DOHH2 (cell line): ENCODE data around the gene RMC1.

Source experiments
- H3F3A ChIP-seq: fragments of 200-600 bp; sonication (generic), shearing (Covaris generic); 2 replicates; pipeline ENCODE4 v1.6.0; 2016; ENCODE audit warnings: antibody characterized with exemption, mild to moderate bottlenecking; ENCODE audit not compliant: control insufficient read depth, insufficient read depth
- H3K27ac ChIP-seq: fragments of 200-600 bp; sonication (generic); 2 replicates; pipeline ENCODE4 v1.5.1; 2014; ENCODE audit warnings: low read depth, mild to moderate bottlenecking, low read length, moderate library complexity
- H3K27me3 ChIP-seq: fragments of 200-600 bp; sonication (generic); 2 replicates; pipeline ENCODE4 v1.6.1; 2014; ENCODE audit warnings: mild to moderate bottlenecking, low read length, mixed read lengths; ENCODE audit not compliant: control insufficient read depth
- H3K36me3 ChIP-seq: fragments of 200-600 bp; sonication (generic); 2 replicates; pipeline ENCODE4 v1.6.1; 2014; ENCODE audit warnings: mild to moderate bottlenecking, low read length, moderate library complexity, mixed read lengths; ENCODE audit not compliant: control insufficient read depth
- H3K4me1 ChIP-seq: fragments of 200-600 bp; sonication (generic); 2 replicates; pipeline ENCODE4 v1.6.1; 2014; ENCODE audit warnings: mild to moderate bottlenecking, low read length, mixed read lengths; ENCODE audit not compliant: control insufficient read depth
- H3K4me2 ChIP-seq: fragments of 200-600 bp; sonication (generic); 2 replicates; pipeline ENCODE4 v1.6.0; 2014; ENCODE audit warnings: mild to moderate bottlenecking, low read length, moderate library complexity
- H3K4me3 ChIP-seq: fragments of 200-600 bp; sonication (generic); 2 replicates; pipeline ENCODE4 v1.5.1; 2014; ENCODE audit warnings: mild to moderate bottlenecking, low read length, mixed read lengths
- H3K79me2 ChIP-seq: fragments of 200-600 bp; sonication (generic); 2 replicates; pipeline ENCODE4 v1.6.1; 2014; ENCODE audit warnings: mild to moderate bottlenecking, low read length, mixed read lengths; ENCODE audit not compliant: control insufficient read depth
- H3K9me2 ChIP-seq: fragments of 200-600 bp; sonication (generic); replicated peaks from 2 replicates; pipeline ENCODE4 v1.6.1; 2014; ENCODE audit warnings: mild to moderate bottlenecking, low read length, mixed read lengths; ENCODE audit not compliant: control insufficient read depth
- H3K9me3 ChIP-seq: fragments of 200-600 bp; sonication (generic); 2 replicates; pipeline ENCODE4 v1.6.1; 2014; ENCODE audit warnings: antibody characterized with exemption, low read length, mixed read lengths; ENCODE audit not compliant: control insufficient read depth, insufficient read depth
- H4K20me1 ChIP-seq: fragments of 200-600 bp; sonication (generic); 2 replicates; pipeline ENCODE4 v1.6.0; 2014; ENCODE audit warnings: low read depth, mild to moderate bottlenecking, antibody characterized with exemption, low read length, moderate library complexity; ENCODE audit not compliant: control insufficient read depth, insufficient read depth
- CTCF ChIP-seq: fragments of 200-600 bp; sonication (generic); IDR thresholded peaks from one replicate; pipeline ENCODE4 v1.5.1; 2014; ENCODE audit warnings: antibody characterized with exemption, mild to moderate bottlenecking, low read depth, low read length; ENCODE audit not compliant: poor library complexity, severe bottlenecking
- EZH2phosphoT487 ChIP-seq: fragments of 200-600 bp; sonication (generic); IDR thresholded peaks from 2 replicates; pipeline ENCODE4 v1.6.1; 2017; ENCODE audit warnings: borderline replicate concordance, mild to moderate bottlenecking, antibody characterized with exemption, low read length, moderate library complexity, mixed read lengths

RMC1 gene

GRCh38 chr18:23530195-23530594 is 26.9 kb downstream of the RMC1 start:
- Histone ChIP-seq H3K4me1 (no peaks in the 10 kb centered on the region), H3K27me3 (no peaks in the 10 kb centered on the region), H3K4me2 (no peak overlapping the region), H3K9me3 (no peaks in the 10 kb centered on the region), H3K9me2 (no peaks in the 10 kb centered on the region), H3K27ac (no peak overlapping the region), H3K36me3 (peaks cover 92% of the 10 kb centered on the region), H3F3A (no peaks in the 10 kb centered on the region; the same call in 1 of the 2 replicates), H4K20me1 (no peaks in the 10 kb centered on the region), H3K4me3 (no peak overlapping the region), H3K79me2 (no peaks in the 10 kb centered on the region)
- TF ChIP-seq EZH2phosphoT487, result no peak
- TF ChIP-seq CTCF, result no peak

GRCh38 chr18:23531912-23532311 is 28.6 kb downstream of the RMC1 start:
- Histone ChIP-seq H3K4me1 (no peaks in the 10 kb centered on the region), H3K79me2 (no peaks in the 10 kb centered on the region), H3K27ac (no peak overlapping the region), H3K9me2 (no peaks in the 10 kb centered on the region), H3K4me2 (no peak overlapping the region), H3K36me3 (peaks cover 94% of the 10 kb centered on the region), H4K20me1 (no peaks in the 10 kb centered on the region), H3K4me3 (no peak overlapping the region), H3K9me3 (no peaks in the 10 kb centered on the region), H3K27me3 (no peaks in the 10 kb centered on the region), H3F3A (no peaks in the 10 kb centered on the region; the same call in 1 of the 2 replicates)
- TF ChIP-seq CTCF (no peak), EZH2phosphoT487 (no peak)

GRCh38 chr18:23532848-23533247 is 29.5 kb downstream of the RMC1 start:
- no peak for TF ChIP-seq EZH2phosphoT487
- Histone ChIP-seq H3K4me3 (no peak overlapping the region), H3K79me2 (no peaks in the 10 kb centered on the region), H4K20me1 (no peaks in the 10 kb centered on the region), H3K4me1 (no peaks in the 10 kb centered on the region), H3K9me3 (no peaks in the 10 kb centered on the region), H3K27me3 (no peaks in the 10 kb centered on the region), H3K27ac (no peak overlapping the region), H3K9me2 (no peaks in the 10 kb centered on the region), H3F3A (no peaks in the 10 kb centered on the region; the same call in 1 of the 2 replicates), H3K36me3 (peaks cover 96% of the 10 kb centered on the region), H3K4me2 (no peak overlapping the region)

GRCh38 chr18:23534276-23534675 is 31.0 kb downstream of the RMC1 start:
- no peaks in the 10 kb centered on the region for H3K27me3 ChIP-seq
- no peak for TF ChIP-seq CTCF
- no peak for TF ChIP-seq EZH2phosphoT487
- no peaks in the 10 kb centered on the region for H4K20me1 ChIP-seq

More at GRCh38 chr18:23534276-23534675, 31.0 kb downstream of the RMC1 start:
- Histone ChIP-seq H3K9me2 (no peaks in the 10 kb centered on the region), H3K79me2 (no peaks in the 10 kb centered on the region), H3K27ac (no peak overlapping the region), H3K4me1 (no peaks in the 10 kb centered on the region), H3K4me3 (no peak overlapping the region), H3F3A (no peaks in the 10 kb centered on the region; the same call in 1 of the 2 replicates), H3K36me3 (peaks cover 96% of the 10 kb centered on the region), H3K4me2 (no peak overlapping the region), H3K9me3 (no peaks in the 10 kb centered on the region)
